ENCODE results near the gene ASTN1.

DNA sequence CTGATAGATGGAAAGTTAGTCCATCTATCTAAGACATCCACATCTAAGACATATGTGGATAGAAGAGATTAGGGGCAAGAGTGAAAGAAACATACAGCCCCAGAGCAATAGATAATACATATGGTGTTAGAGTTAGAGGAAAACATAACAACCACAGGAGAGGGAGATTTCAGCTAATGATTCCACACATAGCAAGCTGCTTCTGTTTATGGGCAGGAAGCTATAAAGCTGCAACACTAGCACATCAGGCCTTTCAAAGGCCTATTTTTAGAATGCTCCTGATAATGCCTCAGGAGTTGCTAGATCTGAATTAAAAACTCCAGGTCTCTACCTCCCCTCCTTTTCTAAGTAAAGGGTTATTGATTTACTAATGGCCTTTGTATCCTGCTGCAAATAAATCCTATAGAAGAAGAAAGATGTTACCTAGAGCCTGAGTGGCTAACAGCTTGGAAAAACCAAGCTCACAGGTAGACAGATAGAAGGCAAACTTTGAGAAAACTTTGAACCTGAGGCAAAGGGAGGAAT lies 42.4 kb upstream of the ASTN1 start:
- TF ChIP-seq NFRKB (IDR thresholded peaks at IDR 0.05) (no peak), FOXK2 (IDR thresholded peaks at IDR 0.05) (no peak), SP1 (IDR thresholded peaks at IDR 0.05) (no peak), ELF4 (IDR thresholded peaks at IDR 0.05) (no peak), BHLHE40 (IDR thresholded peaks at IDR 0.05; ENCODE audit: borderline replicate concordance) (no peak), HDGF (IDR thresholded peaks at IDR 0.05; ENCODE audit: borderline replicate concordance) (no peak), LEF1 (IDR thresholded peaks at IDR 0.05; ENCODE audit: borderline replicate concordance) (no peak), TARDBP (IDR thresholded peaks at IDR 0.05) (no peak), SUZ12 (IDR thresholded peaks at IDR 0.05) (no peak), ZNF384 (IDR thresholded peaks at IDR 0.05) (no peak), FOXM1 (IDR thresholded peaks at IDR 0.05; ENCODE audit: borderline replicate concordance) (no peak)
- TF ChIP-seq, protein P1, sequence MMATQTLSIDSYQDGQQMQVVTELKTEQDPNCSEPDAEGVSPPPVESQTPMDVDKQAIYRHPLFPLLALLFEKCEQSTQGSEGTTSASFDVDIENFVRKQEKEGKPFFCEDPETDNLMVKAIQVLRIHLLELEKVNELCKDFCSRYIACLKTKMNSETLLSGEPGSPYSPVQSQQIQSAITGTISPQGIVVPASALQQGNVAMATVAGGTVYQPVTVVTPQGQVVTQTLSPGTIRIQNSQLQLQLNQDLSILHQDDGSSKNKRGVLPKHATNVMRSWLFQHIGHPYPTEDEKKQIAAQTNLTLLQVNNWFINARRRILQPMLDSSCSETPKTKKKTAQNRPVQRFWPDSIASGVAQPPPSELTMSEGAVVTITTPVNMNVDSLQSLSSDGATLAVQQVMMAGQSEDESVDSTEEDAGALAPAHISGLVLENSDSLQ (IDR thresholded peaks at IDR 0.05): no peak

Measured in HEK293T (cell line).